NCI-H2029 treated with DMSO at 0.1 percent for 48 hours (cell line): Measurements from ENCODE around the gene LIM2.
A peak's percentile ranks its signal among the peaks of the same experiment; 100 is the strongest.

Source experiments
- DNase-seq: peaks from one replicate; lab custom pipeline; 2025; lab: John Stamatoyannopoulos, UW

LIM2 gene

GRCh38 chr19:51396175-51396574, 8.4 kb upstream of the LIM2 start:
- DNase-seq: no peak

GRCh38 chr19:51394050-51394836, 6.5 kb upstream of the LIM2 start:
- DNase-seq: peak; percentile 19

- no peak for DNase-seq
Observed at GRCh38 chr19:51392701-51393100, 4.9 kb upstream of the LIM2 start.

- no peak for DNase-seq
Observed at GRCh38 chr19:51391073-51391611, 3.4 kb upstream of the LIM2 start.

GRCh38 chr19:51389143-51389542, 1.4 kb upstream of the LIM2 start:
- no peak for DNase-seq

GRCh38 chr19:51386882-51387520, 773 bp downstream of the LIM2 start:
- DNase-seq: no peak

GRCh38 chr19:51382004-51382403, 5.8 kb downstream of the LIM2 start:
- no peak for DNase-seq

GRCh38 chr19:51380379-51380778, 7.4 kb downstream of the LIM2 start:
- DNase-seq: no peak

GRCh38 chr19:51377422-51377821, 10.4 kb downstream of the LIM2 start:
- no peak for DNase-seq

GRCh38 chr19:51375504-51376221, 12.1 kb downstream of the LIM2 start:
- DNase-seq: no peak

- no peak for DNase-seq
Observed at GRCh38 chr19:51372649-51373504, 14.9 kb downstream of the LIM2 start, which contains the start of gene NKG7. NKG7 (minus strand) TSS chr19:51372654; CDS start chr19:51372535, 119 bp downstream.

GRCh38 chr19:51372021-51372648, 15.6 kb downstream of the LIM2 start:
- DNase-seq: no peak

GRCh38 chr19:51371186-51371690, 16.5 kb downstream of the LIM2 start:
- no peak for DNase-seq

- DNase-seq: no peak
Observed at GRCh38 chr19:51370230-51370629, 17.5 kb downstream of the LIM2 start.

GRCh38 chr19:51368366-51369282, 19.1 kb downstream of the LIM2 start, which contains the start of gene CLDND2:
CLDND2 (minus strand) TSS chr19:51369003; CDS start chr19:51368577, 426 bp downstream.
- no peak for DNase-seq

GRCh38 chr19:51367565-51368365, 20.0 kb downstream of the LIM2 start:
- peak; percentile 50 for DNase-seq

- DNase-seq: no peak
Observed at GRCh38 chr19:51367255-51367564, 20.6 kb downstream of the LIM2 start.

GRCh38 chr19:51366389-51367254, 21.2 kb downstream of the LIM2 start:
- peak; percentile 80 for DNase-seq
